GM20000 (cell line): Measurements from ENCODE around the gene TM9SF4.

ENCODE experiments used
- DNase-seq: peaks from one replicate; pipeline ENCODE4 v3.0.0; 2012; ENCODE audit warnings: low spot score
- TF ChIP-seq, protein P1 (sequence below): IDR thresholded peaks from 2 replicates; pipeline ENCODE4 v1.5.1; 2012; ENCODE audit warnings: mild to moderate bottlenecking, control low read depth; ENCODE audit errors: extremely low read depth, missing control alignments

TM9SF4 gene

DNA sequence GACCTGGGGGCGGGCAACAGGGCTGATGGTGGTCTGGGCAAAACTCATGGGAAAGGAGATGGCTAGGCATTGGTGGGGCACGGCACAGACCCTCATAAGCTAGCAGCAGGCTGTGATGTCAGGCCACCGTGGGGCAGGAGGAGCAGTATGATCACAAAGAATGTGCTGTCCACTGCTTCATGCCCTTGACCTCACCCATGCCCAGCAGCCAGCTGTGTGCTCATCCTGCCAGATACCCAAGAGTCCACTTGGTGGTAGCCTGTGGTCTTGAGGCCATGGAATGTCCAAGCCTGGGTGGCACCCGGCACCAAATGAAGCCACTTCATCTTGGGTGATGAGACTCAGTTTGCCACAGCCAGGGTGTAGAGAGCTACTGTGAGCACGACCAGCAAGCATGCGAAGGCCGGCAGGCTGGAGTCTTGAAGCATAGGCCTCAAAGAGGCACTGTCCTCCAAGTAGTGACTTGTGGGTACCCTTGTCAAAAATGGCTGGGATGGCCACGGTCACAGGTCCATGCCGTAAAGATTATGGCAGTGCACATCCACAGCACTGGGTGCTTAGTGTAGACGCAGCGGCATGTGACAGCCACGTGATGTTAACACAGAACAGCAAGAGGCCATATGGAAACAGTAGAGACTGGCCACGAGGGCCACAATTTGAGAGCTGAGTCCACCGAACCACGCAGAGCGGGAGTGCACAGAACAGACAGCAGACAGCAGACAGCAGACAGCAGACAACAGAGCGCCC is 79.0 kb downstream of the TM9SF4 start:
- TF ChIP-seq, protein P1, sequence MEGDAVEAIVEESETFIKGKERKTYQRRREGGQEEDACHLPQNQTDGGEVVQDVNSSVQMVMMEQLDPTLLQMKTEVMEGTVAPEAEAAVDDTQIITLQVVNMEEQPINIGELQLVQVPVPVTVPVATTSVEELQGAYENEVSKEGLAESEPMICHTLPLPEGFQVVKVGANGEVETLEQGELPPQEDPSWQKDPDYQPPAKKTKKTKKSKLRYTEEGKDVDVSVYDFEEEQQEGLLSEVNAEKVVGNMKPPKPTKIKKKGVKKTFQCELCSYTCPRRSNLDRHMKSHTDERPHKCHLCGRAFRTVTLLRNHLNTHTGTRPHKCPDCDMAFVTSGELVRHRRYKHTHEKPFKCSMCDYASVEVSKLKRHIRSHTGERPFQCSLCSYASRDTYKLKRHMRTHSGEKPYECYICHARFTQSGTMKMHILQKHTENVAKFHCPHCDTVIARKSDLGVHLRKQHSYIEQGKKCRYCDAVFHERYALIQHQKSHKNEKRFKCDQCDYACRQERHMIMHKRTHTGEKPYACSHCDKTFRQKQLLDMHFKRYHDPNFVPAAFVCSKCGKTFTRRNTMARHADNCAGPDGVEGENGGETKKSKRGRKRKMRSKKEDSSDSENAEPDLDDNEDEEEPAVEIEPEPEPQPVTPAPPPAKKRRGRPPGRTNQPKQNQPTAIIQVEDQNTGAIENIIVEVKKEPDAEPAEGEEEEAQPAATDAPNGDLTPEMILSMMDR = no peak
- no peak for DNase-seq

DNA sequence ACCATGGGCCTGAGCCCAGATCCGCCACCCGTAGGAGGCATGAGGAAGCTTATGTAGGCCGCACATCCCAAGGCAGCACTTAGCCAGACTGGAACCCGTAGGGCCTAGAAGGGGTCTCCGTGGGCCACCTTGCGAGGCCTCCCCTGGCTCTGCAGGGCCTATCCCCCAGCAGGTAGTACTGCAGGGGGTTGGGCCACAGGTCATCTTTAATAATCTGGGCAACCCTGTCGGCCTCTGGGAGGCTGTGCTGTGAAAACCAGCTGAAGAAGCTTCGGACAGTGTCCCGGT is 79.6 kb downstream of the TM9SF4 start:
- TF ChIP-seq, protein P1 = no peak
- no peak for DNase-seq

DNA sequence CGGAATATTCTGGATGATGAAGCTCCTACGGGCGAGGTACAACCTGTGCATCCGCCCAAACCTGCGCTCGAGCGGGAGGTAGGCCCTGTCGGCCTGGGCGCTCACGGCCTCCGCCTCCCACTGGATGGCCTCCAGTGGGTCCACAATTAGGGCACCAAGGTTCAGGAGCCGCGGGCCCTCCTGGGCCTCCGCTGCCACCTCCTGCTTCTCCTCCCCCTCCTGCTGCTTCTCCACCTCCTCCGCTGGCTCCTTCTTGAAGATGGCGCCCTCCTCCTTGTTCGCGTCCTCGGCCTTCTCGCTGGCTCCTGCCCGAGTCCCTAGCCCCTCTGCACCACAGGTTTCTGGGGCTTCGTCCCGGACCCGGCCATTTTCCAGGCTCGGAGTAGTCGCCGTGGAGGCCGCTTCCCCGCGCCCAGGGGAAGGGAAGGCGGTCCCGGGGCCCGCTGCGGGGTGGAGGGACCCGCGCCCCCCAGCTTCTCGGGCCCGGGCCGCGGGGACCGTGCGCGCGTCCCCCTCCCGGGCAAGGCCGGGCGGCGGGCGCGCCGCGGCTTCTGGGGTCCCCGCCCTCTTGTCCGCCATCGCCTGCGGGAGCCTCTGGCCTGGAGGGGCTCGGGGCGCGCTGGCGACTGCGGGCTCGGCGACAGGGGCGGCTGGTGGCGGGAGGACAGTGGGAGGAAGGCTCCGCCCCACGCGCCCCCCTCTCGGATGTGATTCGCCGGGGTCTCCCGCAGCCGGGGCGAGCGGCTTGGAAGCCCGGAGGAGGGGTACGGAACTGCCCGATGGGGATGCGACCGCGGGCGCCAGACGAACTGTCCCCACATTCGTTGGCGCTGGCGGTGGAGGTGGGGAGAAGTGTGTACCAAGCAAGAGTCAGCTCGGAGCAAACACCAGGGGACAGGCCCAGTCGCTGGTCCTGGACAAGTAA is 80.4 kb downstream of the TM9SF4 start:
- TF ChIP-seq, protein P1 = no peak
- peak; percentile 64 for DNase-seq

DNA sequence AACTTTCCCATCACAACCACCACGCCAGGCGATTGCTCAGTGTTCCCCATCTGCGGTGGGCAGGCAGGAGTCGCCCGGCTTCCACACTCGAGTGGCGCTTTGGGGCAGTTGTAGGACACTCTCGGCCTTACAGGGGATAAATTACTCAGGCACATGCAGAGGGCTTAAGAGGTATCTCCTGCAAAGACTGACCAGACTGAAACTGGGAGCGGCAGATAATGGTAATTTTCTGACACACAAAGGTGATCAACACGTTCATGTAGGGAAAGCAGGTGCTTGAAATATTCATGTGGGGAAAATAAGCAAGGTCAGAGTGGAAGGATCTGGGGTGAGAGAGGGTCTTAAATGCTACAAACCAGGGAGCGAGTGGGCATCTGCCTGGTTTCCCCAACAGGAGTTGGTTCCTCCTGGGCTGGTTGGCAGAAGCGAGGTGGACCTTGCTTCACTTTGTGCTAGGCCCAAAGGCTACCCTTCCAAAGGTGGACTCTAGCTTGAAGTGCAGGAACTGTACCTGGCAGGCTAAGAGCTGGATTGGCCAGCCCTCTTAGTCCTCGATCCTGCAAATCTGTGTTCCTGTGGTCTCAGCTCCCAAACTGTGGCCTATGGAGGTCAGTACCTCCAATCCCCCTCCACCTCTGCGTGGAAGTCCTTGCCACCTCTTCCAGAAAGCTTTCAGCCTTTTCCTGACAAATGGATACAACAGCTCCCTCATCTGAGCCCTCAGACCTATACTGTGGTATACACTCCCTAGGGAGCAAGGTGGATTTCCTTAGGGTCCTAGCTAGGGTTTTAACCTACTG is 81.3 kb downstream of the TM9SF4 start:
- TF ChIP-seq, protein P1 = no peak
- no peak for DNase-seq

DNA sequence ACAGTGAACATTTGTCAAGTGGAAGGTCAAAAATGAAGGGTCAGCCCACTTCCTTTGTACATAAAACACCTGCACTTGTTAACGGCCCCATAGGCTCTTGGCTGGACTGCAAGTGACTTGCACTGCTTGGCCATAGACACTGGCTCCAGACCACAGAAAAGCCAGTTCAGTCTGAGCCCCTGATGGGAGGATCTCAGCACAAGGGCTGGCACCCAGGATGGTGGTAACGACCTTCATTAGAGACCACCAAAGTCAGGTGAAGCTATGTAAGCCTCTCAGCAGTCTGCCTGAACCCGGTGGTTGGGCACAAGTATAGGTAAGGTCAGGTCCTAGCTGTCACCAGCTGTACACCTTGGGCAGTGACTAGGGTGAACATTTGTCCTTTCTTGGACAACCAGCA is 81.9 kb downstream of the TM9SF4 start:
- TF ChIP-seq, protein P1 = no peak
- no peak for DNase-seq

DNA sequence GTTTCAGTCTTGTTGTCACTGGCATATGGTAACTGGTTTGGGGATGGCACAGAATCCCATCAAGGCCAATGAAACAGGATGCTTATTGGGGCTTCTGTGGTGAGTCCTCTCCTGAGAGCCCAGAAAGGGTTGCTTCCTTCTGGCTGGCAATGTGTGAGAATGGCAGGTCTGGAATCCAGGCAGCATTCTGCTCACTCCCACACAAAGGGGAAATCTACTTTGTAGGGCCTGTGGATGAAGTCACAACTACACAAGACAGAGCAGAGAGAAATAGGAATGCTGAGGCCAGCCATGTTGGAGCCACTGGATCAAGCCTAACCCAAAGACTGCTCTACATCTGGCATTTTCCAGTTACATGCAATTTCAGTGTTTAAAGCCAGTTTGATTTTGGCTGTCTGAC is 82.4 kb downstream of the TM9SF4 start:
- no peak for DNase-seq

More for the DNA sequence above, 82.4 kb downstream of the TM9SF4 start:
- TF ChIP-seq, protein P1 = no peak
